ENCODE data around the gene KRTAP12-1. TPM values are rescaled to one million over a fixed set of nuclear protein-coding genes. Genes with fewer than 3 reads are reported as not detected.

The KRTAP12-1 gene
- total RNA-seq, 1 experiment from 2014 or later: not detected

- no peak for ATAC-seq
- CTCF ChIA-PET: no interaction called here
Measured at GRCh38 chr21:44653123-44653522, 28.8 kb downstream of the KRTAP12-1 start.

GRCh38 chr21:44650973-44651675, 30.8 kb downstream of the KRTAP12-1 start:
- Histone ChIP-seq H3K4me3 (ENCODE audit: low read depth in 2 of 2, low read length in 2 of 2) (no peak overlapping the region), H3K9me3 (ENCODE audit: control insufficient read depth, insufficient read depth, low read depth, low read length) (no peaks in the 10 kb centered on the region), H3K4me1 (ENCODE audit: control insufficient read depth, insufficient read depth, low read length) (no peaks in the 10 kb centered on the region), H3K27me3 (ENCODE audit: control insufficient read depth, insufficient read depth, low read length) (no peaks in the 10 kb centered on the region), H3K27ac (ENCODE audit: low read length) (no peak overlapping the region), H3K36me3 (ENCODE audit: control insufficient read depth, insufficient read depth, low read length) (no peaks in the 10 kb centered on the region)
- BruUV-seq (replicated peaks): no TSS peak
- ChIA-PET CTCF (no interaction called here), POLR2A (no interaction called here)
- no peak for ATAC-seq
- in situ Hi-C loops (cut with HindIII; ENCODE audit: low pct_unique_long_range_greater_than_20kb, low sequenced_read_pairs): no loop called here
- TF ChIP-seq REST (IDR thresholded peaks at IDR 0.05; ENCODE audit: insufficient read depth in 1 of 2, low read depth in 2 of 2, low read length in 1 of 2): no peak
- no peak for TF ChIP-seq POLR2AphosphoS5 (IDR thresholded peaks at IDR 0.05; ENCODE audit: low read depth, low read length)
- TF ChIP-seq CTCF (IDR thresholded peaks at IDR 0.05): no peak
- TF ChIP-seq SIN3A (IDR thresholded peaks at IDR 0.05; ENCODE audit: borderline replicate concordance, insufficient read depth, low read depth, low read length): no peak
- no peak for TF ChIP-seq TCF7L2 (IDR thresholded peaks at IDR 0.05; ENCODE audit: low read depth, low read length)
- intact Hi-C loops (cut with micrococcal nuclease; ENCODE audit: unreplicated experiment): no loop called here
- DNase-seq (ENCODE audit: low read depth, low spot score): no peak

More at GRCh38 chr21:44653123-44653522, 28.8 kb downstream of the KRTAP12-1 start:
- Histone ChIP-seq H3K4me3 (ENCODE audit: low read depth in 2 of 2, low read length in 2 of 2) (no peak overlapping the region), H3K36me3 (ENCODE audit: control insufficient read depth, insufficient read depth, low read length) (no peaks in the 10 kb centered on the region), H3K4me1 (ENCODE audit: control insufficient read depth, insufficient read depth, low read length) (no peaks in the 10 kb centered on the region), H3K27me3 (ENCODE audit: control insufficient read depth, insufficient read depth, low read length) (no peaks in the 10 kb centered on the region), H3K27ac (ENCODE audit: low read length) (no peak overlapping the region), H3K9me3 (ENCODE audit: control insufficient read depth, insufficient read depth, low read depth, low read length) (no peaks in the 10 kb centered on the region)
- intact Hi-C loops (cut with micrococcal nuclease; ENCODE audit: unreplicated experiment) (no loop called here), in situ Hi-C loops (cut with HindIII; ENCODE audit: low pct_unique_long_range_greater_than_20kb, low sequenced_read_pairs) (no loop called here)
- no peak for DNase-seq (ENCODE audit: low read depth, low spot score)
- BruUV-seq (replicated peaks): no TSS peak
- POLR2A ChIA-PET: no interaction called here
- TF ChIP-seq SIN3A (IDR thresholded peaks at IDR 0.05; ENCODE audit: borderline replicate concordance, insufficient read depth, low read depth, low read length) (no peak), POLR2AphosphoS5 (IDR thresholded peaks at IDR 0.05; ENCODE audit: low read depth, low read length) (no peak), REST (IDR thresholded peaks at IDR 0.05; ENCODE audit: insufficient read depth in 1 of 2, low read depth in 2 of 2, low read length in 1 of 2) (no peak), CTCF (IDR thresholded peaks at IDR 0.05) (no peak), TCF7L2 (IDR thresholded peaks at IDR 0.05; ENCODE audit: low read depth, low read length) (no peak)
